Type B pancreatic cell (in vitro differentiated cells): ENCODE measurements around the gene FHL3. TPM values are rescaled to one million over a fixed set of nuclear protein-coding genes. Genes with fewer than 3 reads are reported as not detected.

Experiments used
- DNase-seq: peaks from one replicate; pipeline ENCODE4 v3.0.0; 2021; ENCODE audit warnings: mixed read lengths; ENCODE audit not compliant: unreplicated experiment; ENCODE audit errors: extremely low spot score
- H3K27ac Mint-ChIP-seq: 2 replicates; pipeline ENCODE4 v1.8.0; 2021; ENCODE audit warnings: mild to moderate bottlenecking, mixed read lengths
- H3K27me3 Mint-ChIP-seq: 2 replicates; pipeline ENCODE4 v1.8.0; 2021; ENCODE audit warnings: mixed read lengths
- H3K36me3 Mint-ChIP-seq: 2 replicates; pipeline ENCODE4 v1.8.0; 2021; ENCODE audit warnings: mixed read lengths
- H3K4me1 Mint-ChIP-seq: one replicate; pipeline ENCODE4 v1.8.0; 2021; ENCODE audit warnings: mixed read lengths; ENCODE audit not compliant: unreplicated experiment
- H3K4me3 Mint-ChIP-seq: 2 replicates; pipeline ENCODE4 v1.8.0; 2021; ENCODE audit warnings: mild to moderate bottlenecking, mixed read lengths
- H3K9me3 Mint-ChIP-seq: 2 replicates; pipeline ENCODE4 v1.8.0; 2021; ENCODE audit warnings: mixed read lengths
- CTCF ChIP-seq: fragments of 200-600 bp; sonication (generic); conservative IDR thresholded peaks from 2 replicates; pipeline ENCODE4 v1.5.0; 2021; ENCODE audit warnings: antibody characterized with exemption, mild to moderate bottlenecking
- total RNA-seq: library from RNA; stranded (reverse); gene quantifications from 2 replicates; pipeline ENCODE4 v1.2.1, GENCODE V29; 2021; ENCODE audit warnings: low replicate concordance

The FHL3 gene
- total RNA-seq, 1 donor from 2014 or later, result 25.1 TPM

GRCh38 chr1:37954316-37954971 lies 50.9 kb downstream of the FHL3 start:
- Mint-ChIP-seq H3K4me3 (no peak overlapping the region), H3K36me3 (peaks cover 8% of the 10 kb centered on the region), H3K4me1 (no peaks in the 10 kb centered on the region), H3K27me3 (no peaks in the 10 kb centered on the region), H3K9me3 (no peaks in the 10 kb centered on the region), H3K27ac (no peak overlapping the region)
- no peak for DNase-seq
- TF ChIP-seq CTCF, result no peak

GRCh38 chr1:37952738-37953137 lies 52.6 kb downstream of the FHL3 start:
- Mint-ChIP-seq H3K4me3 (no peak overlapping the region), H3K9me3 (no peaks in the 10 kb centered on the region), H3K27ac (no peak overlapping the region), H3K27me3 (no peaks in the 10 kb centered on the region), H3K36me3 (no peaks in the 10 kb centered on the region), H3K4me1 (no peaks in the 10 kb centered on the region)
- no peak for TF ChIP-seq CTCF
- DNase-seq, result no peak

- H3K4me1 Mint-ChIP-seq, result peaks cover 1% of the 10 kb centered on the region
- no peak for TF ChIP-seq CTCF
- no peaks in the 10 kb centered on the region for H3K9me3 Mint-ChIP-seq
- no peaks in the 10 kb centered on the region for H3K27me3 Mint-ChIP-seq
- DNase-seq, result no peak
- H3K4me3 Mint-ChIP-seq, result no peak overlapping the region
- H3K36me3 Mint-ChIP-seq, result no peaks in the 10 kb centered on the region
- no peak overlapping the region for H3K27ac Mint-ChIP-seq
Measured at GRCh38 chr1:37951783-37952624, 53.3 kb downstream of the FHL3 start.

GRCh38 chr1:37951041-37951782 lies 54.1 kb downstream of the FHL3 start:
- H3K36me3 Mint-ChIP-seq, result no peaks in the 10 kb centered on the region
- peaks cover 7% of the 10 kb centered on the region for H3K4me1 Mint-ChIP-seq
- H3K27me3 Mint-ChIP-seq, result no peaks in the 10 kb centered on the region
- no peaks in the 10 kb centered on the region for H3K9me3 Mint-ChIP-seq
- DNase-seq, result no peak
- H3K4me3 Mint-ChIP-seq, result no peak overlapping the region
- no peak for TF ChIP-seq CTCF
- no peak overlapping the region for H3K27ac Mint-ChIP-seq

- DNase-seq, result no peak
- no peak overlapping the region for H3K4me3 Mint-ChIP-seq
- H3K4me1 Mint-ChIP-seq, result peaks cover 7% of the 10 kb centered on the region
- no peak overlapping the region for H3K27ac Mint-ChIP-seq
- H3K27me3 Mint-ChIP-seq, result no peaks in the 10 kb centered on the region
- TF ChIP-seq CTCF, result no peak
- H3K9me3 Mint-ChIP-seq, result no peaks in the 10 kb centered on the region
- H3K36me3 Mint-ChIP-seq, result no peaks in the 10 kb centered on the region
Measured at GRCh38 chr1:37949524-37950152, 55.7 kb downstream of the FHL3 start.
